ENCODE results near the gene PER1. TPM values are rescaled to one million over a fixed set of nuclear protein-coding genes. Genes with fewer than 3 reads are reported as not detected.
A peak's percentile ranks its signal among the peaks of the same experiment; 100 is the strongest.

The PER1 gene
- total and polyA plus RNA-seq, 2 of the 13 experiments (the other 11 are each of a cell fraction or from before 2014, with no cell fraction given), result 2.6 to 3.6 TPM

DNA sequence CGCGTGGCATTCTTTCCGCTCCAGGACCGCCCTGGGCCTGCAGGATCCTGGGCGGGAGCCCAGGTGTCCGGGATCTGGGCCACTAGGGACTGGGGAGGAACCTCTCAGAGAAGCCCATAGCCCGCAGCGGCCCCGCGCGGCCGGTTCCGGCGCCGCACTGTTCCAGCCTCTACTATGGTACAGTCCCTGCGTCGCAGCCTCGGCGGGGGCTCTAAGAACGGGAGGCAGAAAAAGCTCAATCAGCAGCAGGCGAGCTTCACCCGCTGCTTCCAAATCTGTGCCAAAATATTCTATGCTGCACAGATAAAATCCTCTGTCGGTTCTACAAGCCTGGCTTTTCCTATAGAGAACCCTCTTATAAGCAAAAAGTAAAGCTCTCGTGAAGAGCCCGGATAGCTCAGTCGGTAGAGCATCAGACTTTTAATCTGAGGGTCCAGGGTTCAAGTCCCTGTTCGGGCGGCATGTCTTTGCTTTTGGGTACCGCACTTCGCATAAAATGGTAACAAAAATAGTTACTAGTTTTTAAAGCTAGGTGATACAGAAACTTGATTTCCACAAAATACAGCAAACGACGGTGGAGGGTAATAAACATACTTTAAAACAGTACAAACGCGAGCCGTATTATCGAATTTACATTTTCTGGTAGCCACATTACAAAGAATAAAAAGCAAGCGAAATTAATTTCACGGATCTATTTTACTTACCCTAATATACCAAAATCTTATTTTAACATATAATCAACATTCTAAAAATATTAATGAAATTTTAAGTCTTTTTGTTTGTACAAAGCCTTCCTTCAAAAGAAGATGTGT, 33.2 kb downstream of the PER1 start (continued):
- TF ChIP-seq ZZZ3 (CRISPR knock-in tag; IDR thresholded peaks at IDR 0.05; ENCODE audit: borderline replicate concordance), result no peak
- no peak for TF ChIP-seq ZFP41 (CRISPR knock-in tag; IDR thresholded peaks at IDR 0.05; ENCODE audit: borderline replicate concordance)
- no peak for TF ChIP-seq ZNF747 (CRISPR knock-in tag; IDR thresholded peaks at IDR 0.05; ENCODE audit: borderline replicate concordance)
- TF ChIP-seq, protein P1, sequence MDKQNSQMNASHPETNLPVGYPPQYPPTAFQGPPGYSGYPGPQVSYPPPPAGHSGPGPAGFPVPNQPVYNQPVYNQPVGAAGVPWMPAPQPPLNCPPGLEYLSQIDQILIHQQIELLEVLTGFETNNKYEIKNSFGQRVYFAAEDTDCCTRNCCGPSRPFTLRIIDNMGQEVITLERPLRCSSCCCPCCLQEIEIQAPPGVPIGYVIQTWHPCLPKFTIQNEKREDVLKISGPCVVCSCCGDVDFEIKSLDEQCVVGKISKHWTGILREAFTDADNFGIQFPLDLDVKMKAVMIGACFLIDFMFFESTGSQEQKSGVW (CRISPR knock-in tag; IDR thresholded peaks at IDR 0.05; ENCODE audit: borderline replicate concordance), result no peak
- TF ChIP-seq NR2F1 (CRISPR knock-in tag; IDR thresholded peaks at IDR 0.05), result no peak
- TF ChIP-seq RXRB (CRISPR knock-in tag; IDR thresholded peaks at IDR 0.05; ENCODE audit: borderline replicate concordance), result no peak; the same call in 1 of the 2 replicates
- TF ChIP-seq FOXK2 (IDR thresholded peaks at IDR 0.05), result no peak
- TF ChIP-seq ETV5 (CRISPR knock-in tag; IDR thresholded peaks at IDR 0.05; ENCODE audit: borderline replicate concordance), result peak; percentile 9; the same call in 1 of the 2 replicates
- TF ChIP-seq, protein P2, sequence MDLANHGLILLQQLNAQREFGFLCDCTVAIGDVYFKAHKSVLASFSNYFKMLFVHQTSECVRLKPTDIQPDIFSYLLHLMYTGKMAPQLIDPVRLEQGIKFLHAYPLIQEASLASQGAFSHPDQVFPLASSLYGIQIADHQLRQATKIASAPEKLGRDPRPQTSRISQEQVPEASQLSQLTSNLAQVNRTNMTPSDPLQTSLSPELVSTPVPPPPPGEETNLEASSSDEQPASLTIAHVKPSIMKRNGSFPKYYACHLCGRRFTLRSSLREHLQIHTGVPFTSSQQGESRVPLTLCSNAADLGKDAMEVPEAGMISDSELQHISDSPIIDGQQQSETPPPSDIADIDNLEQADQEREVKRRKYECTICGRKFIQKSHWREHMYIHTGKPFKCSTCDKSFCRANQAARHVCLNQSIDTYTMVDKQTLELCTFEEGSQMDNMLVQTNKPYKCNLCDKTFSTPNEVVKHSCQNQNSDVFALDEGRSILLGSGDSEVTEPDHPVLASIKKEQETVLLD (CRISPR knock-in tag; IDR thresholded peaks at IDR 0.05; ENCODE audit: low read depth), result no peak
- TF ChIP-seq HOXA9 (CRISPR knock-in tag; IDR thresholded peaks at IDR 0.05; ENCODE audit: borderline replicate concordance), result no peak
- TF ChIP-seq SMAD1 (CRISPR knock-in tag; IDR thresholded peaks at IDR 0.05; ENCODE audit: borderline replicate concordance, low read depth), result no peak
- no peak for TF ChIP-seq KAT2B (IDR thresholded peaks at IDR 0.05; ENCODE audit: borderline replicate concordance, low read depth, low read length)
- TF ChIP-seq ZSCAN31 (CRISPR knock-in tag; IDR thresholded peaks at IDR 0.05; ENCODE audit: low read depth), result peak; percentile 47; the same call in 1 of the 2 replicates
- TF ChIP-seq, protein P3, sequence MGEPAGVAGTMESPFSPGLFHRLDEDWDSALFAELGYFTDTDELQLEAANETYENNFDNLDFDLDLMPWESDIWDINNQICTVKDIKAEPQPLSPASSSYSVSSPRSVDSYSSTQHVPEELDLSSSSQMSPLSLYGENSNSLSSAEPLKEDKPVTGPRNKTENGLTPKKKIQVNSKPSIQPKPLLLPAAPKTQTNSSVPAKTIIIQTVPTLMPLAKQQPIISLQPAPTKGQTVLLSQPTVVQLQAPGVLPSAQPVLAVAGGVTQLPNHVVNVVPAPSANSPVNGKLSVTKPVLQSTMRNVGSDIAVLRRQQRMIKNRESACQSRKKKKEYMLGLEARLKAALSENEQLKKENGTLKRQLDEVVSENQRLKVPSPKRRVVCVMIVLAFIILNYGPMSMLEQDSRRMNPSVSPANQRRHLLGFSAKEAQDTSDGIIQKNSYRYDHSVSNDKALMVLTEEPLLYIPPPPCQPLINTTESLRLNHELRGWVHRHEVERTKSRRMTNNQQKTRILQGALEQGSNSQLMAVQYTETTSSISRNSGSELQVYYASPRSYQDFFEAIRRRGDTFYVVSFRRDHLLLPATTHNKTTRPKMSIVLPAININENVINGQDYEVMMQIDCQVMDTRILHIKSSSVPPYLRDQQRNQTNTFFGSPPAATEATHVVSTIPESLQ (CRISPR knock-in tag; conservative IDR thresholded peaks at IDR 0.05), result no peak
- TF ChIP-seq ZNF737 (CRISPR knock-in tag; IDR thresholded peaks at IDR 0.05; ENCODE audit: borderline replicate concordance), result no peak
- no peak for TF ChIP-seq ZBTB7B (CRISPR knock-in tag; IDR thresholded peaks at IDR 0.05)
- TF ChIP-seq, protein P4, sequence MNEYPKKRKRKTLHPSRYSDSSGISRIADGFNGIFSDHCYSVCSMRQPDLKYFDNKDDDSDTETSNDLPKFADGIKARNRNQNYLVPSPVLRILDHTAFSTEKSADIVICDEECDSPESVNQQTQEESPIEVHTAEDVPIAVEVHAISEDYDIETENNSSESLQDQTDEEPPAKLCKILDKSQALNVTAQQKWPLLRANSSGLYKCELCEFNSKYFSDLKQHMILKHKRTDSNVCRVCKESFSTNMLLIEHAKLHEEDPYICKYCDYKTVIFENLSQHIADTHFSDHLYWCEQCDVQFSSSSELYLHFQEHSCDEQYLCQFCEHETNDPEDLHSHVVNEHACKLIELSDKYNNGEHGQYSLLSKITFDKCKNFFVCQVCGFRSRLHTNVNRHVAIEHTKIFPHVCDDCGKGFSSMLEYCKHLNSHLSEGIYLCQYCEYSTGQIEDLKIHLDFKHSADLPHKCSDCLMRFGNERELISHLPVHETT (CRISPR knock-in tag; conservative IDR thresholded peaks at IDR 0.05), result 0 out of 2 replicates have a peak, but pooled peaks have one; percentile 21
- TF ChIP-seq GATA4 (IDR thresholded peaks at IDR 0.05; ENCODE audit: borderline replicate concordance, low read depth), result no peak
- no peak for TF ChIP-seq SYNCRIP (IDR thresholded peaks at IDR 0.05; ENCODE audit: insufficient read depth, low read depth, low read length)
- no peak for TF ChIP-seq TSC22D2 (CRISPR knock-in tag; IDR thresholded peaks at IDR 0.05; ENCODE audit: borderline replicate concordance)
- no peak for TF ChIP-seq ZNF775 (CRISPR knock-in tag; IDR thresholded peaks at IDR 0.05; ENCODE audit: borderline replicate concordance)
- TF ChIP-seq, protein P5, sequence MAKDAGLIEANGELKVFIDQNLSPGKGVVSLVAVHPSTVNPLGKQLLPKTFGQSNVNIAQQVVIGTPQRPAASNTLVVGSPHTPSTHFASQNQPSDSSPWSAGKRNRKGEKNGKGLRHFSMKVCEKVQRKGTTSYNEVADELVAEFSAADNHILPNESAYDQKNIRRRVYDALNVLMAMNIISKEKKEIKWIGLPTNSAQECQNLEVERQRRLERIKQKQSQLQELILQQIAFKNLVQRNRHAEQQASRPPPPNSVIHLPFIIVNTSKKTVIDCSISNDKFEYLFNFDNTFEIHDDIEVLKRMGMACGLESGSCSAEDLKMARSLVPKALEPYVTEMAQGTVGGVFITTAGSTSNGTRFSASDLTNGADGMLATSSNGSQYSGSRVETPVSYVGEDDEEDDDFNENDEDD (CRISPR knock-in tag; IDR thresholded peaks at IDR 0.05; ENCODE audit: borderline replicate concordance), result no peak

All from HepG2 (cell line).